ENCODE results near the gene PAH. TPM values are rescaled to one million over a fixed set of nuclear protein-coding genes. Genes with fewer than 3 reads are reported as not detected.

PAH gene
- total RNA-seq, 2 experiments from 2014 or later, result not detected

DNA sequence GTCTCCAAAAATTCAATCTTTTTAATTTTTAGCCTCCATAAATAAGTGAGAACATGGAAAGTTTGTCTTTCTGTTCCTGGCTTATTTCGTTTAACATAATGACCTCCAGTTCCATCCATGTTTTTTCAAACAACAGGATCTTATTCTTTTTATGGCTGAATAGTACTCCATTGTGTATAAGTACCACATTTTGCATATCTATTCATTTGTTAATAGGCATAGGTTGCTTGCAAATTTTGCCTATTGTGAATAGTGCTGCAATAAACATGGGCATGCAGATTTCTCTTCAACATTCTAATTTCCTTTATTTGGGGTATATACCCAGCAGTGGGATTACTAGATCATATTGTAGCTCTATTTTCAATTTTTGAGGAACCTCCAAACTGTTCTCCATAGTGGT lies 16.1 kb upstream of the PAH start:
- Mint-ChIP-seq H3K9me3 (ENCODE audit: low read depth) (no peaks in the 10 kb centered on the region), H3K4me3 (no peak overlapping the region), H3K36me3 (no peaks in the 10 kb centered on the region), H3K27me3 (peaks cover 38% of the 10 kb centered on the region), H3K27ac (no peak overlapping the region), H3K4me1 (no peaks in the 10 kb centered on the region)
- ATAC-seq (no peak), DNase-seq (no peak)
- CTCF ChIA-PET, result no interaction called here

DNA sequence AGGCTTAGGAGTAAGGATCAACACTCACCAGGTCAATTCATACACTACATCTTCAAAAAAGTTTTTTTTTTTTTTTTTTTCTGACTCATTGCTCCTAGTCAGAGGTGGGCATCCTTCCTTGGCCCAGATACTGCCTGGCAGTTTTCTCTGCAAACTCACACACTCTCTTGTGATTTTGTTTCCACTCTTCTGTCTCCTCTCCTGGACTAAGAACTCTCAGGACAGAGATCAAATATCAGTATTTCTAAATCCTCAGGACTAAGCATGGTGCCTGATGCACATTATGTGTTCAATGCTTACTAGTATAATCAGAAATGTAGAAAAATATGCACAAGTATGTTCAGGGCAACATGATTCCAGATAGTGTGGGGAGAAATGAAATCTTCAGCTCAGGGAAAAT lies 10.2 kb upstream of the PAH start:
- Mint-ChIP-seq H3K4me1 (no peaks in the 10 kb centered on the region), H3K9me3 (ENCODE audit: low read depth) (no peaks in the 10 kb centered on the region), H3K27me3 (peaks cover 15% of the 10 kb centered on the region), H3K27ac (no peak overlapping the region), H3K4me3 (no peak overlapping the region), H3K36me3 (no peaks in the 10 kb centered on the region)
- CTCF ChIA-PET, result no interaction called here
- ATAC-seq (no peak), DNase-seq (no peak)

DNA sequence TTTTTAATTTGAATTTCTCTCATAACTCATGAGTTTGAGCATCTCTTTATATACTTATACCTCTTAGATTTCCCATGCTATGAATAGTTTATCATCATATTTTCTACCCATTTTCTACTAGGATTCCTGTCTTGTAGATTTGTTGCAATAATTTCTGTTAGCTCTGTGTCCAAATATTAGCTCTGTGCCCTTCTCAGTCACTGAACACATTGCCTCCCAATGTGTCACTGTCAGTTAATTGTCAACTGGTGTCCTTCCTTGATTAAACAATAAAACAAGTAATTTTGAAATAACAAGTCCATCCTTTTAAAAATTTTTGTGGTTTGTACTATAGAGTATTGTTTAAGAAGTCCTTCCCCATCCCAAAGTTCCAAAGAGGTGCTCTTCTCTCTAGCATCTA lies 4.2 kb upstream of the PAH start:
- Mint-ChIP-seq H3K9me3 (ENCODE audit: low read depth) (no peaks in the 10 kb centered on the region), H3K4me1 (peaks cover 2% of the 10 kb centered on the region), H3K27me3 (peaks cover 4% of the 10 kb centered on the region), H3K36me3 (no peaks in the 10 kb centered on the region), H3K4me3 (no peak overlapping the region), H3K27ac (no peak overlapping the region)
- DNase-seq, result no peak
- no peak for ATAC-seq
- CTCF ChIA-PET, result no interaction called here

DNA sequence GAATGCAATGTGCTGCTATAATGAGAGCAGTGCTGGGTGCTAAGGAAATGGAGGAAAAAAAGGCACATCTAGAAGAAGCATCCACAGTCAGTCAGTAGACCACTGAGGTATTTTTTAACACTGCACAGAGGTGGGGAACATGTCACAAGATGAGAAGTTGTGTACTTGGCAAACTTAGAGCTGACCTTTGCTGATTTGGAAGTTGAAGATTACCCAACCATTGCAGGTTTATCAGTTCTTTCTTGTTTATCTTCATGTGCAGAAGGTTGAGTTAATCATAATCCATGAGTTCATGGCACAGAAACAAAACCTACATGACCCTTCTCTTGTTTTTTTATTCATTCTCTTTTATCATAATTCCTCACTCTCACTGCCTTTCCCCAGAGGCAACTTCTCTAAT lies 3.2 kb upstream of the PAH start:
- Mint-ChIP-seq H3K4me1 (peaks cover 2% of the 10 kb centered on the region), H3K9me3 (ENCODE audit: low read depth) (no peaks in the 10 kb centered on the region), H3K4me3 (no peak overlapping the region), H3K27me3 (no peaks in the 10 kb centered on the region), H3K36me3 (no peaks in the 10 kb centered on the region), H3K27ac (no peak overlapping the region)
- DNase-seq, result no peak
- no peak for ATAC-seq
- CTCF ChIA-PET, result no interaction called here

DNA sequence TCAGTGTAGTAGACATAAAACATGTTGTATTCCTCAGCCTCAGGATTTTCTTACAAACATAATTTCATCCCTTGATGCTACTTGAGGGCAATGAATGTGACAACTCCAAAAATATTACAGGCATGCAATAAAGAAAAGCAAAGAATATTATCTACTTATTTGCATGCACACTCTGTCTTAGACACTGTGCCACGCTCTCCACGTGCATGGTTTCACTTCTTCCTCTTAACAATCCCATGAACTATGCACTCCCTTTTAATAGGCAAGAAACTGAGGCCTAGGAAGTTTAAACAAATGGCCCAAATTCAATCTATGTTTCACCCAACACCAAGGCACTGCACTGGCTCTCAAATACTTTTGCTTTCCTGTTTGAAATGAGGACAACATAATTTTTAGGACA lies 1.8 kb upstream of the PAH start:
- Mint-ChIP-seq H3K9me3 (ENCODE audit: low read depth) (no peaks in the 10 kb centered on the region), H3K36me3 (no peaks in the 10 kb centered on the region), H3K4me1 (peaks cover 2% of the 10 kb centered on the region), H3K4me3 (no peak overlapping the region), H3K27me3 (no peaks in the 10 kb centered on the region), H3K27ac (no peak overlapping the region)
- no peak for DNase-seq
- no peak for ATAC-seq
- CTCF ChIA-PET, result no interaction called here

DNA sequence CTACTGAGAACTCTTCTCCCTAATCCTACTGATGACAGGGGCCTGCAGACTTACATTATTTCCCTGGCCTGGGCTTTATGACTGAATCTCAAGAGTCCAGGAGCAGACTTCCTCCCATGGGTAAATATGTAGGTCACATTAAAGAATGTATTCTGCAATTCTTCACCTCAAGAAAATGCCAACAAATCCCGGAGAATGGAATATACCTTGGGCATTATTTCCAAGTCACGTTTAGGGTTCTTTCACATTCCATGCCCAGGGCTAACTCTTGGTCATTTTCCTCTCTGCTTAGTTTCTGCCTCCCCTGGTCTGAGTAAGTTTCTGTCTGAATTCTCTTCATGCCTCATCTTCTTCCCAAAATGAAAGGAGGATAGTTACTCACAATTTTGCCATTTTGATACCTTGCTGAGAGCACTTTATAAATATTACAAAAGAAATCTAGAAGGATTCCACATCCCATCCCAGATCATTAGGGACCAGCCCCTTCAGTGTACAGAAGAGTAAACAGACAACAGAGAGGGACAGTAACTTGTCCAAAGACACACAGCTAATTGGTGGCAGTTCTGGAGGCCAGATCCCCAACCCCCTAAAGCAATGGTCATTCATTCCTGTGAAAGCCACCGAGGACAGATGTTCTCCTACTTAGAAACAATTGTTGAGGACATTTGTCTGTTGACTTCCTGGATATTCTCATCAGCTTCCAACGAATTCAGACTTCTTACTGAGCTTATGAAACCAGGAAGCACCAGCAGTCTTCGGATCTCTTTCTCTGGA lies 605 bp downstream of the PAH start:
- no peaks in the 10 kb centered on the region for H3K36me3 Mint-ChIP-seq
- CTCF ChIA-PET, result interaction anchor here (1.3 kb wide), 1 partner anchor 13 kb away, joined by 3 read pairs; no protein-coding TSS in a partner anchor
- no peaks in the 10 kb centered on the region for H3K9me3 Mint-ChIP-seq (ENCODE audit: low read depth)
- no peaks in the 10 kb centered on the region for H3K27me3 Mint-ChIP-seq
- no peak overlapping the region for H3K27ac Mint-ChIP-seq
- no peak overlapping the region for H3K4me3 Mint-ChIP-seq
- DNase-seq (no peak), ATAC-seq (no peak)
- peaks cover 2% of the 10 kb centered on the region for H3K4me1 Mint-ChIP-seq

DNA sequence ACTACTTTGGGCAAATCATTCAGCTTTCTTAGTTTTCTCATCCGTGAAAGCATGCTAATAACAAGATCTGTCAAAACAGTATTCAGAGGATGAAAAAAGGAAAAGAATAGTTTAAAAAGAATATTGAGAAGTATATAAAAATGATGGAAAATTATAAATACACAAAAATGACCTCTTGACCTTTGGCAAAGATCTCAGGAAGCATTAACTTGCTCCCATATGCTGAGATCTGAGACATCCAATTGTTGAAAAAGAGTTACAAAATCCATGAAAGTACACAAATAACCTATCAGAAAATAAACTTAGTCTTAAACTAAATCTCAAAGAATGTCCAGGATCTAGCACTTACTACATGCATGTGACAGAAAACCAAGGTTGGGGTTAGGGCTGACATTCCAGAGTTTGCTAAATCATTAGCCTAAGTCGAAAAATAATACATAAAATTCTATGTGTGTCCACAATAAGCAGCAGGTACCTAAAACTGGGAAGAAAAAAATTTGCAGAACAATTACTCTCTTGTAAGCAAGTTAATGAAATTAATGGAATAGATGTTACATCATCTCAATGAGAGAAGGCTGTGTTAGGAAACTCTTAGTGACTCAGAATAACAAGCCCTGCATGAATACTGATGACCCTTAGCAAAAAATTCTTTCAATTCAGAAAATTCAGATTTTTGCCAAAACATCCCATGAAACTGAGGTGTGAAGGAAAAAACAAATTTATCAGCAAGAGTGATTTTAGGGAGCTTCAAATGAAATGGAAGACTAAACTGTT lies 3.4 kb downstream of the PAH start:
- CTCF ChIA-PET, result no interaction called here
- ATAC-seq (no peak), DNase-seq (no peak)
- H3K4me1 Mint-ChIP-seq, result peaks cover 2% of the 10 kb centered on the region
- H3K9me3 Mint-ChIP-seq (ENCODE audit: low read depth), result no peaks in the 10 kb centered on the region
- no peak overlapping the region for H3K4me3 Mint-ChIP-seq
- no peak overlapping the region for H3K27ac Mint-ChIP-seq
- H3K36me3 Mint-ChIP-seq, result no peaks in the 10 kb centered on the region
- no peaks in the 10 kb centered on the region for H3K27me3 Mint-ChIP-seq

DNA sequence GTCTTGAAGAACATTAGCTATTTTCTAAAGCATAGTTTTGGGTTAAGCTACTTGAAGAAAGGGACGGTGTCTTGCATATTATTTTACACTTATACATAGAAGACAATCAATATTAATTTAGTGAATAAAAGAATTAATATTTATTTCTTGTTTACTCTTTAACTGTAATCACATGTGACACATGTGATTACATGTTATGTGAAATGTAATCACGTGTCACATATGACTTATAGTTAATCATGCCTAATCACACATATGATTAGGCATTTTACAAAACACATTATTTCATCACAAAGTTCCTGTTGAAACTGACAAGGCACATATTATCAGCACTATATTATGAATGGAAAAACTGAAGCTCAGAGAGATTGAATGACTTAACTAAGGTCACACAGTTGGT lies 4.8 kb downstream of the PAH start:
- DNase-seq, result no peak
- Mint-ChIP-seq H3K27ac (no peak overlapping the region), H3K27me3 (no peaks in the 10 kb centered on the region), H3K9me3 (ENCODE audit: low read depth) (no peaks in the 10 kb centered on the region), H3K36me3 (no peaks in the 10 kb centered on the region), H3K4me1 (no peaks in the 10 kb centered on the region), H3K4me3 (no peak overlapping the region)
- CTCF ChIA-PET, result no interaction called here
- ATAC-seq, result no peak

DNA sequence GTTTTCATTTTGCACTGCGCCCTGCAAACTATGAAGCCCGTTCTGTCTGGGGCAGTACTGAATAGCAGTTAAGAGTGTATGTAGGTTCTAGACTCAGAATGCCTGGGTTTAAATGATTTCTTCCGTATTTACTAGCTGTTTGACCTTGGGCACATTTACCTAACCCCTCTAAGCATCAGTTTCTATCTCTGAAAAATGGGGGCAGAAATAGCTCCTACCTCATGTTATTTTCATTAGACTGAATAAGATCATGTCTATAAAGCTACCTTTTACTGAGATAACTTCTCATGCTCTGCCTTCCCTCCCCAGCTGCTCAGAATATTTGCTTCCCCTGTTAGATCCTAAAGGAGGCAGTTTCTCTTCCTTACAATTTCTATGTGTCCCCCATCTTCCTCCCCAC lies 5.7 kb downstream of the PAH start:
- no peaks in the 10 kb centered on the region for H3K36me3 Mint-ChIP-seq

DNA sequence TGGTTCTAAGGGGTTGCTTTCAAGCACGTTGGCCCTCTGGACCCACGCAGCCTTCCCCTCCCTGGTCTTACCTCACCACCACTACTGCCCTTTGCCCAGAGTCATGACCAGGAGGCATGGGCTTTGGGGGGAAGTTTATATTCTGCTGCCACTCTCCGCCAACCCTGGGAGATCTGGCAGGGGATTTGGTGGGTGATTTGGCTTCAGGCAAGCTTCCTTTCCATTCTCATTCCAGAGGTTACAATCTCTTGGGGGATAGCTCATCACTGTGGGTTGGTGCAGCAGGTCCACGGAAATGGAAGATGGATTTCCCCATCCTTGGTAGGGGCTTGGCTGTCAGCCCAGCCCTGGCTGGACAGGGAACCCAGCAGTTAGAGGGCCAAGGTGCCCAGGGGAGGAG lies 6.3 kb downstream of the PAH start:
- H3K27ac Mint-ChIP-seq, result no peak overlapping the region
- H3K4me3 Mint-ChIP-seq, result no peak overlapping the region
- CTCF ChIA-PET, result no interaction called here
- H3K36me3 Mint-ChIP-seq, result no peaks in the 10 kb centered on the region
- ATAC-seq (no peak), DNase-seq (no peak)
- H3K4me1 Mint-ChIP-seq, result no peaks in the 10 kb centered on the region
- H3K9me3 Mint-ChIP-seq (ENCODE audit: low read depth), result no peaks in the 10 kb centered on the region
- no peaks in the 10 kb centered on the region for H3K27me3 Mint-ChIP-seq

More for the DNA sequence above, 5.7 kb downstream of the PAH start:
- Mint-ChIP-seq H3K9me3 (ENCODE audit: low read depth) (no peaks in the 10 kb centered on the region), H3K4me1 (no peaks in the 10 kb centered on the region), H3K27ac (no peak overlapping the region), H3K27me3 (no peaks in the 10 kb centered on the region), H3K4me3 (no peak overlapping the region)
- CTCF ChIA-PET, result no interaction called here
- ATAC-seq (no peak), DNase-seq (no peak)

DNA sequence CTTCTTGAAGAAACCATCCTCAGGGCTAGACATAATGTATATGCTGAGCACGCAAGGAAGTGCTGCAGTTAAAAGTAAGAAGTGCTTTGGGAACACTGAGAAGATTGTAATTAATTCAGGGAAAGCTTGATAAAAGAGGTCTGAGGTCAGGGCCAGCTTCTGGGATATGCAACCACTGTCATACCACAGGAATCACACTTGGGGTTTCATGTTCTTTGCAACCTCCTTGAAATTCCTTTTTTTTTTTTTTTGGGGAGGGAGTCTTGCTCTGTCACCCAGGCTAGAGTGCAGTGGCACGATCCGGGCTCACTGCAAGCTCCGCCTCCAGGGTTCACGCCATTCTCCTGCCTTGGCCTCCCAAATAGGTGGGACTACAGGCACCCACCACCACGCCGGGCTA lies 6.9 kb downstream of the PAH start:
- no peaks in the 10 kb centered on the region for H3K9me3 Mint-ChIP-seq (ENCODE audit: low read depth)
- H3K4me3 Mint-ChIP-seq, result no peak overlapping the region
- no peak overlapping the region for H3K27ac Mint-ChIP-seq
- peaks cover 3% of the 10 kb centered on the region for H3K27me3 Mint-ChIP-seq
- no peaks in the 10 kb centered on the region for H3K36me3 Mint-ChIP-seq
- no peaks in the 10 kb centered on the region for H3K4me1 Mint-ChIP-seq
- ATAC-seq, result no peak
- no peak for DNase-seq
- CTCF ChIA-PET, result no interaction called here

DNA sequence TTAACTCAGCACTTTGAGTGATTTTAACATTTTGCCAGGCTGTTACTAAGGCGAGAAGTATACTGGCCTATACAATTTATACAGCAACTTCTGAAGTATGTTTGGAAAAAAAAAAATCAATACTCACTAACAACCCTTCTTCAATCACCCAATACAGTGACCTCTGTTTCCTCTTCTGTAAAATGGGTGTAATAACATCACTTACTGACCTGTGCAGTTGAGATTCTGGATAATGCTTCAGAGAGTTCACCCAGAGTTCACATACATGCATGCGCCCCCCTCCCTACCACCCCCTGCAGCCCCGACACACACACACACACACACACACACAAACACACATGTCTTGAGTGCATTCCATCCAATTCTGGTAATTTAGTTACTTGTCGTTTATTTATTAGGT lies 9.1 kb downstream of the PAH start:
- Mint-ChIP-seq H3K9me3 (ENCODE audit: low read depth) (no peaks in the 10 kb centered on the region), H3K4me1 (no peaks in the 10 kb centered on the region), H3K36me3 (no peaks in the 10 kb centered on the region), H3K27ac (no peak overlapping the region), H3K4me3 (no peak overlapping the region), H3K27me3 (peaks cover 5% of the 10 kb centered on the region)
- ATAC-seq, result no peak
- no peak for DNase-seq
- CTCF ChIA-PET, result no interaction called here

DNA sequence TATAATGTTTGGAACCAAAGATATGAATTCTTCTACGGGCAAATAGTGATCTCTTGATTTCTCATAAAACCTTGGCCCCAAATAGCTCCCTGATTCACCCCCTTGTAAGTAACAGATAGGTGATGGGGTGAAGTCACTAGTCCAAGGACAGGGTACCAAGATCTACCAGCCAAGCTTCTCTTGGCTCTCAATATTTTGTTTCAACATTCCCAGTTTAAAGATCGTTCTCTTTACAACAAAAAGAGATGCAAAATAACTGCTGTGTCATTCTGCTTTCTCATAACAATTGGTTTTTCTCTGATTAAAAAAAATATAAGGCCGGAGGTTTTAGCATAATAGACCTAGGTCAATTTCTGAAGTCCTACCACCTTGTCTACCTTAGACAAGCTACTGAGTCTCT lies 11.8 kb downstream of the PAH start:
- no peak overlapping the region for H3K27ac Mint-ChIP-seq
- peaks cover 5% of the 10 kb centered on the region for H3K27me3 Mint-ChIP-seq
- ATAC-seq, result no peak
- H3K9me3 Mint-ChIP-seq (ENCODE audit: low read depth), result no peaks in the 10 kb centered on the region
- H3K36me3 Mint-ChIP-seq, result no peaks in the 10 kb centered on the region
- no peak overlapping the region for H3K4me3 Mint-ChIP-seq
- CTCF ChIA-PET, result no interaction called here
- H3K4me1 Mint-ChIP-seq, result no peaks in the 10 kb centered on the region
- DNase-seq, result no peak

DNA sequence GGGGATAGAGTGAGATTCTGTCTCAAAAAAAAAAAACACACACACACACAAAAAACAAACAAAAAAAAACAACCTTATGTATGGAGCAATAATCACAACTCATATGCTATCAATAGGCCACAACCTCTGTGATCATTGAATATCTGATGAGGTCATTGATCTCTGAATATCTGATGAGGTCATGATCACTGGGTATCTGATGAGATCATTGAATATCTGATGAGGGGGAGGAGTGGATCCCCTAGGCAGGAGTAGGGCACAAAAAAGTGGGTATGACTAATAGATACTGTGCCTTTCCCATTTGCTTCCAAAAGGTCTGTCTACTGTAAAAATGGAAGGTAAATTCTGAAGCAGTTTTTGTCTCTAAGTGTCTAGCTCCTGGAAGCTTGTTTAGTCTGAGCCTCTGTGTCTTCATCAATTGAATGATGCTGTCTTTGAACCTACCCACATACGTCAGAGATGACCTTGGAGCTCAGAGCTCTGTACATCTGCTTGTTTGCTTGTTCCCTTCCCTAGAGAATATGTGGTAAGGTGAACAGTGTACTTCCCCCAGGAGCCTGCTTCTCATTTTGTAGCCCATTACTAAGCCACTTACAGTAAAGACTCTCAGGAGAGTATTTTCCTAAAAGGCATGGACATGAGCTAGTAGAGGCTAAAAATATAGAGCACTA lies 13.6 kb downstream of the PAH start:
- Mint-ChIP-seq H3K9me3 (ENCODE audit: low read depth) (no peaks in the 10 kb centered on the region), H3K27me3 (peaks cover 5% of the 10 kb centered on the region), H3K27ac (no peak overlapping the region), H3K4me1 (no peaks in the 10 kb centered on the region), H3K36me3 (no peaks in the 10 kb centered on the region), H3K4me3 (no peak overlapping the region)
- ATAC-seq (no peak), DNase-seq (no peak)
- CTCF ChIA-PET, result no interaction called here

Measured in activated CD8-positive, alpha-beta memory T cell treated with anti-CD3 and anti-CD28 coated beads, Interleukin-2, amount 10 ng/mL, durations not matched to agents 7 days and 5 days (primary cell).